Trophoblast cell (in vitro differentiated cells and primary cell): ENCODE results near the gene PKNOX1.
"Not testable (repeated sequence)": the region's sequence is repeated elsewhere in the genome, so short reads cannot be mapped to it uniquely, and the experiment has no call there.

Experiments used
- DNase-seq, 2 donors: peaks; one replicate each; pipeline ENCODE4 v3.0.0-alpha.2; 2016
- H2AFZ ChIP-seq: 2 replicates; pipeline ENCODE4 v1.6.1; 2013; ENCODE audit warnings: low read length, moderate library complexity, mild to moderate bottlenecking; ENCODE audit not compliant: insufficient read depth, poor library complexity
- H2AK5ac ChIP-seq: 2 replicates; pipeline ENCODE4 v1.6.1; 2013; ENCODE audit warnings: mild to moderate bottlenecking, low read length
- H2BK120ac ChIP-seq: 2 replicates; pipeline ENCODE4 v1.6.1; 2013; ENCODE audit warnings: low read length, mild to moderate bottlenecking, moderate library complexity; ENCODE audit not compliant: insufficient read depth, poor library complexity
- H2BK12ac ChIP-seq: 2 replicates; pipeline ENCODE4 v1.6.1; 2013; ENCODE audit warnings: mild to moderate bottlenecking, low read length, moderate library complexity
- H2BK5ac ChIP-seq: 2 replicates; pipeline ENCODE4 v1.6.1; 2013; ENCODE audit warnings: low read length, low read depth, moderate library complexity, mild to moderate bottlenecking; ENCODE audit not compliant: poor library complexity
- H3K14ac ChIP-seq: 2 replicates; pipeline ENCODE4 v1.6.1; 2013; ENCODE audit warnings: mild to moderate bottlenecking, low read length
- H3K18ac ChIP-seq: 2 replicates; pipeline ENCODE4 v1.6.1; 2013; ENCODE audit warnings: mild to moderate bottlenecking, low read length
- H3K23ac ChIP-seq: 2 replicates; pipeline ENCODE4 v1.6.1; 2013; ENCODE audit warnings: low read length
- H3K27ac ChIP-seq: 2 replicates; pipeline ENCODE4 v1.5.1; 2013; ENCODE audit warnings: low read depth, mild to moderate bottlenecking, inconsistent platforms, low read length, moderate library complexity
- H3K27me3 ChIP-seq: 2 replicates; pipeline ENCODE4 v1.6.1; 2013; ENCODE audit warnings: inconsistent platforms, mild to moderate bottlenecking, low read length, moderate library complexity; ENCODE audit not compliant: insufficient read depth
- H3K36me3 ChIP-seq, 2 experiments: 1 replicate in 1 of 2; 2 replicates in 1 of 2; pipeline ENCODE4 v1.6.1; 2013; ENCODE audit warnings: low read length in 2 of 2, mild to moderate bottlenecking in 2 of 2, moderate library complexity in 1 of 2; ENCODE audit not compliant: insufficient read depth in 2 of 2, control insufficient read depth in 1 of 2
- H3K4ac ChIP-seq: 2 replicates; pipeline ENCODE4 v1.6.1; 2013; ENCODE audit warnings: low read depth, mild to moderate bottlenecking, low read length, moderate library complexity
- H3K4me1 ChIP-seq, 2 experiments: 1 replicate in 1 of 2; 2 replicates in 1 of 2; pipeline ENCODE4 v1.6.1; 2013; ENCODE audit warnings: low read length in 2 of 2, mild to moderate bottlenecking in 2 of 2, moderate library complexity in 1 of 2; ENCODE audit not compliant: insufficient read depth in 2 of 2, control insufficient read depth in 1 of 2
- H3K4me2 ChIP-seq: 2 replicates; pipeline ENCODE4 v1.6.1; 2013; ENCODE audit warnings: inconsistent platforms, mild to moderate bottlenecking, low read length, moderate library complexity
- H3K4me3 ChIP-seq: 2 replicates; pipeline ENCODE4 v1.5.1; 2013; ENCODE audit warnings: mild to moderate bottlenecking, low read depth, low read length, inconsistent platforms
- H3K79me1 ChIP-seq: one replicate; pipeline ENCODE4 v1.6.1; 2013; ENCODE audit warnings: low read length
- H3K79me2 ChIP-seq: 2 replicates; pipeline ENCODE4 v1.6.1; 2013; ENCODE audit warnings: low read length, mild to moderate bottlenecking; ENCODE audit not compliant: control insufficient read depth, insufficient read depth, poor library complexity
- H3K9ac ChIP-seq: 2 replicates; pipeline ENCODE4 v1.6.1; 2013; ENCODE audit warnings: mild to moderate bottlenecking, low read length
- H3K9me3 ChIP-seq: 2 replicates; pipeline ENCODE4 v1.6.1; 2013; ENCODE audit warnings: low read depth, mild to moderate bottlenecking, control low read depth, inconsistent platforms, low read length; ENCODE audit not compliant: insufficient read depth
- H4K12ac ChIP-seq: 2 replicates; pipeline ENCODE4 v1.6.1; 2013; ENCODE audit warnings: low read depth, mild to moderate bottlenecking, low read length, moderate library complexity
- H4K8ac ChIP-seq: 2 replicates; pipeline ENCODE4 v1.6.1; 2013; ENCODE audit warnings: low read depth, mild to moderate bottlenecking, low read length, moderate library complexity
- H4K91ac ChIP-seq: one replicate; pipeline ENCODE4 v1.6.1; 2013; ENCODE audit warnings: low read depth, mild to moderate bottlenecking, low read length, moderate library complexity
- WGBS: extraction: QIAGEN DNeasy Blood & Tissue Kit; methylation state at CpG from one replicate; pipeline ENCODE4 v1.1.7; 2013; ENCODE audit warnings: missing lambda C conversion rate; ENCODE audit not compliant: insufficient read length, insufficient coverage; ENCODE audit errors: extremely low coverage; 5-methylcytosine and 5-hydroxymethylcytosine counted together

Gene PKNOX1

GRCh38 chr21:42933973-42934372 is 40.4 kb upstream of the PKNOX1 start:
- Histone ChIP-seq H3K4ac (peak overlapping the region; percentile 97), H4K8ac (peak overlapping the region; percentile 84), H3K4me1 (peaks cover 26 to 35% of the 10 kb centered on the region in 2 experiments), H2BK12ac (peak overlapping the region; percentile 44), H3K9ac (peak overlapping the region; percentile 89), H3K18ac (peak overlapping the region; percentile 25), H3K79me1 (peaks cover 69% of the 10 kb centered on the region), H3K4me3 (peak overlapping the region; percentile 73), H3K14ac (peak overlapping the region; percentile 57), H2BK120ac (peak overlapping the region; percentile 30), H3K79me2 (peaks cover 30% of the 10 kb centered on the region), H4K91ac (peak overlapping the region; percentile 87), H3K36me3 (peaks cover 11 to 22% of the 10 kb centered on the region in 2 experiments), H2BK5ac (peak overlapping the region; percentile 91), H3K4me2 (peak overlapping the region; percentile 85), H4K12ac (peak overlapping the region; percentile 27), H3K27ac (peak overlapping the region; percentile 96)
- not testable (repeated sequence) for H3K27me3 ChIP-seq, H3K9me3 ChIP-seq, H3K23ac ChIP-seq, H2AK5ac ChIP-seq, H2AFZ ChIP-seq
- peak in 1 of 2 donors; percentile 25 for DNase-seq
- WGBS, result no CpG with 5 or more reads among the region's 12 CpGs

- Histone ChIP-seq H3K27ac (peak overlapping the region; percentile 96), H4K91ac (peak overlapping the region; percentile 50), H3K4me1 (peaks cover 30 to 35% of the 10 kb centered on the region in 2 experiments), H3K79me1 (peaks cover 59% of the 10 kb centered on the region), H3K36me3 (peaks cover 25 to 37% of the 10 kb centered on the region in 2 experiments), H3K79me2 (peaks cover 37% of the 10 kb centered on the region), H2BK5ac (peak overlapping the region; percentile 50), H2BK120ac (peak overlapping the region; percentile 36), H3K4me2 (peak overlapping the region; percentile 29)
- not testable (repeated sequence) for H3K9ac ChIP-seq, H2BK12ac ChIP-seq, H2AFZ ChIP-seq, H2AK5ac ChIP-seq, H4K8ac ChIP-seq, H3K9me3 ChIP-seq, H3K18ac ChIP-seq, H3K14ac ChIP-seq, H3K4ac ChIP-seq, H3K4me3 ChIP-seq, H3K23ac ChIP-seq, H3K27me3 ChIP-seq, H4K12ac ChIP-seq
- peak in 1 of 2 donors; percentile 27 for DNase-seq
- WGBS, result no CpG with 5 or more reads among the region's 5 CpGs
Observed at GRCh38 chr21:42936360-42936759, 38.0 kb upstream of the PKNOX1 start.

- H3K27me3 ChIP-seq, H2AFZ ChIP-seq, H3K4me3 ChIP-seq, H4K12ac ChIP-seq, H3K23ac ChIP-seq, H3K9me3 ChIP-seq: not testable (repeated sequence)
- H3K4me2 ChIP-seq, result peak overlapping the region; percentile 49
- peaks cover 35% of the 10 kb centered on the region for H3K79me2 ChIP-seq
- H3K14ac ChIP-seq, result peak overlapping the region; percentile 88
- peak overlapping the region; percentile 91 for H4K91ac ChIP-seq
- peaks cover 53% of the 10 kb centered on the region for H3K79me1 ChIP-seq
- H3K27ac ChIP-seq, result peak overlapping the region; percentile 99
- H3K36me3 ChIP-seq, result peaks cover 32 to 44% of the 10 kb centered on the region in 2 experiments
- peak overlapping the region; percentile 90 for H2BK12ac ChIP-seq
- H2BK5ac ChIP-seq, result peak overlapping the region; percentile 82
- DNase-seq, result peak in 1 of 2 donors; percentile 27
- no CpG with 5 or more reads among the region's 16 CpGs for WGBS
- H3K18ac ChIP-seq, result peak overlapping the region; percentile 37
- H2BK120ac ChIP-seq, result peak overlapping the region; percentile 97
- H2AK5ac ChIP-seq, result peak overlapping the region; percentile 80
- peak overlapping the region; percentile 74 for H3K9ac ChIP-seq
- H3K4ac ChIP-seq, result peak overlapping the region; percentile 77
- peaks cover 35 to 38% of the 10 kb centered on the region in 2 experiments for H3K4me1 ChIP-seq
- H4K8ac ChIP-seq, result peak overlapping the region; percentile 59
Observed at GRCh38 chr21:42937034-42937940, 37.1 kb upstream of the PKNOX1 start.

DNA sequence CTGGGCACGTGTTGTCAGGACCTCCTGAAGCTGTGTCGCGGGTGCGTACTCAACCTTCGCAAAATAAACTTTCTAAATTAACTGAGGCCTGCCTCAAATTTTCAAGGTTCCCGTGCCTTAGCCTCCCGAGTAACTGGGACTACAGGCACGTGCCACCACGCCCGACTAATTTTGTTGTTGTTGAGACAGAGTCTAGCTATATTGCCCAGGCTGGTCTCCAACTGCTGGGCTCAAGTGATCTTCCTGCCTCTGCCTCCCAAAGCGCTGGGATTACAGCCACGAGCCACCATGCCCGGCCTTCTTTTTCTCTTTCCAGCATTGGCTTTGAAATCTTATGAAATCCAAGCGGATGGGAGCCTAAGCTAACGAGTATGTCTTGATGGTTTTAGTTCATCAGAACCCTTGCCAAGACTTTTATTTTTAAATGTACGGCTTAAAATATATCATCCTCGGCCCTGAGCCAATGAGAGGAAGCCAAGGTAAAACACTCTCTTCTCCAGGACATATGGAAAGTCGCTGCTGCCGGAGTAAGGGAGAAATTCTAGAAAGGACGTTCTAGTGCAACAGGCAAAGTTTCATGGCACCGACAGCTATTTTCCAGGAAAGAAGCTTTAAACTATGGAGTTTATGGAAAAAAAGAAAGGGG is 36.3 kb upstream of the PKNOX1 start:
- Histone ChIP-seq H3K27me3 (no peaks in the 10 kb centered on the region), H3K36me3 (peaks cover 38 to 50% of the 10 kb centered on the region in 2 experiments), H3K79me2 (peaks cover 36% of the 10 kb centered on the region), H2BK5ac (peak overlapping the region; percentile 82), H2AFZ (no peak overlapping the region), H3K27ac (peak overlapping the region; percentile 99), H4K91ac (peak overlapping the region; percentile 91), H3K14ac (peak overlapping the region; percentile 82), H3K23ac (no peak overlapping the region), H4K8ac (peak overlapping the region; percentile 59), H3K4ac (peak overlapping the region; percentile 77), H3K9me3 (no peaks in the 10 kb centered on the region), H3K79me1 (peaks cover 46% of the 10 kb centered on the region), H3K9ac (no peak overlapping the region), H3K18ac (peak overlapping the region; percentile 26), H4K12ac (no peak overlapping the region), H2AK5ac (peak overlapping the region; percentile 59), H3K4me3 (no peak overlapping the region), H2BK12ac (peak overlapping the region; percentile 58), H3K4me1 (peaks cover 38 to 45% of the 10 kb centered on the region in 2 experiments), H3K4me2 (peak overlapping the region; percentile 49), H2BK120ac (peak overlapping the region; percentile 97)
- WGBS, result no CpG with 5 or more reads among the region's 21 CpGs
- DNase-seq, result no peak
